GM12874 (cell line): Measurements from ENCODE around the gene LHPP.

Source experiments
- CTCF ChIP-seq: IDR thresholded peaks from 2 replicates; pipeline ENCODE4 v1.5.1; 2011; ENCODE audit warnings: low read depth, mild to moderate bottlenecking, control low read depth, low read length, moderate library complexity; ENCODE audit not compliant: insufficient read depth

Gene LHPP

GRCh38 chr10:124525751-124526600 lies 64.4 kb downstream of the LHPP start:
- TF ChIP-seq CTCF: no peak

DNA sequence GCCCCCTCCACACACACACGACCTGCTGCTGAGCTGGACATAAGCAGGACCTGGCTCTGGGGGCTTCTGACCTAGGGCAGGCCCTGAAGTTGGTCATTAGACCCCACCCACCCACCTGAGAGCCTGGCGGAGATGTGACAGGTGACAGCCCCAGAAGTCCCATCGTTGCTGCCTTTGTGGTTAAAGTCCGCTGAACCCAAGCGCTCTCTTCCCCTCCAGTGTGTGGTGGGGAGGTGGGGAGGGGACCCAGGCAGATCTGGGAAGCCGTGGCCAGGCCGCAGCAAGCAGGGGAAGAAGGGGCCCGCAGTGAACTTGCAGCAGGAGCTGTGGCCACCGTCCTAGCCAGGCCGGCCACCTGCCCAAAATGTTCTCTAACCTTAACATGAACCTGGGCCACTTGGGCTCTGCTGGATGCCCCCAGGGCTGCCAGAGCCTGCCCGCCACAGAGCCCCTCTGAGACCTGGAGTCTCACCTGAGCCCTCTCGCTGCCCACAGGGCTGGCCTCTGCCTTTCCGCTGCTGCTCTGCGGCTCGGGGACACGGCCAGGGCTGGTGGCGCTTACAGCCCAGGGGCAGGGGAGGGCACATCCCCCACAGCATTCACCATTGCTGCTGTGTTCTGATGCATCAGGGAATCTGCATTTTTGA lies 65.1 kb downstream of the LHPP start:
- no peak for TF ChIP-seq CTCF

DNA sequence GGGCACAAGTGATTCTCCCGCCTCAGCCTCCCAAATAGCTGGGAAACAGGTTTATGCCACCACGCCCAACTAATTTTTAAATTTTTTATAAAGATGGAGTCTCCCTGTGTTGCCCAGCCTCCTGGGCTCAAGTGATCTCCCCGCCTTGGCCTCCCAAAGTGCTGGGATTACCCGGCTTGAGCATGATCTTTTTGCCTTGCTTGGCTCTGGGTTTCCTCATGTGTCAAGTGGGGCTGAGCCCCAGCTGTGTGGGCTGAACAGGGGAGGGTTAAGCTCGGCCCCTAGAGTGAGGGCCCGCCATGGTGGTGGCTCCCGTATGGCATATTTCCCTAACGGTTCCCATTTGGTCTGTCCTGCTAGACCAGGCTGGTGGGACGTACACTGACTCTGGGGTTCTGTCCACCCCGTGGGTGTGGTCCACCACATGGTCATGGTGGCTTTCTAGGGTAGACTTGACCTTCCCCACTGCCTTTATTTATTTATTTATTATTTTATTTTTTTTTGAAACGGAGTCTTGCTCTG lies 66.3 kb downstream of the LHPP start:
- TF ChIP-seq CTCF: no peak

GRCh38 chr10:124529661-124530214 lies 68.1 kb downstream of the LHPP start:
- no peak for TF ChIP-seq CTCF

DNA sequence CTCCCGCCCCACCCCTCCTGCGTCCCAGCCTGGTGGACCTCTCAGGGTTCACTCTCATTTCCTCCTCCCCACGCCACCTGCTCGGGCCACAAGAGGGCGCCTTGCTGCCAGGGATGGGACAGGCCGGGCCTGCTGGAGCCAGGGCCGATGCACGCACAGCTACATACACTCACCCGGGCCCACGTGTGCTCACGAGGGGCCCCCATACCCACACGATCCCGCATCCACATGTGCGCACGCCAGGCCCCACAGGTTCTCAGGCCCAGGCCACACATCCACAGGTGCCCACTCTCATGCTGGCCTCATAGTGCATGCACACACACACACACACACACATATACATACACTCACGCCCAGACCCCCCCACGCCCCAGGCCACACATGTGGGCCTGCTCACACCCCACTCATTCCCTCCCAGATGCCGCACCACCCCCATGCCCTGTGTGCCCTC lies 68.6 kb downstream of the LHPP start:
- peak; percentile 94 for TF ChIP-seq CTCF

- no peak for TF ChIP-seq CTCF
Observed at GRCh38 chr10:124530816-124531215, 69.2 kb downstream of the LHPP start.

- TF ChIP-seq CTCF: peak; percentile 46
Observed at GRCh38 chr10:124532106-124532641, 70.6 kb downstream of the LHPP start.
